Sigmoid colon (tissue), 7 donors: ENCODE measurements around the gene ZNF497. TPM values are rescaled to one million over a fixed set of nuclear protein-coding genes. Genes with fewer than 3 reads are reported as not detected.

ENCODE experiments used
- DNase-seq: peaks from one replicate; pipeline ENCODE4 v3.0.0-alpha.2; 2019
- H3K27ac ChIP-seq, 4 donors: fragments of 200-600 bp; sonication (generic); one replicate each; pipeline ENCODE4 v1.5.1; 2016 to 2019; ENCODE audit warnings: mild to moderate bottlenecking in 1 of 4
- H3K27me3 ChIP-seq, 3 donors: fragments of 200-600 bp; sonication (generic); one replicate each; pipeline ENCODE4 v1.5.1; 2019; ENCODE audit warnings: mild to moderate bottlenecking in 1 of 3
- H3K36me3 ChIP-seq, 4 donors: fragments of 200-600 bp; sonication (generic); one replicate each; pipeline ENCODE4 v1.5.1; 2016 to 2019
- H3K4me1 ChIP-seq, 4 donors: fragments of 200-600 bp; sonication (generic); one replicate each; pipeline ENCODE4 v1.5.1; 2017 to 2019
- H3K4me3 ChIP-seq, 4 donors: fragments of 200-600 bp; sonication (generic); one replicate each; pipeline ENCODE4 v1.5.1; 2017 to 2019; ENCODE audit warnings: mild to moderate bottlenecking in 2 of 4, moderate library complexity in 1 of 4
- H3K9me3 ChIP-seq, 4 donors: fragments of 200-600 bp in 3 of 4; sonication (generic) in 3 of 4; one replicate each; pipeline versions ENCODE4 v1.5.1 to v1.6.1; 2013 to 2019
- CTCF ChIP-seq, 4 experiments: fragments of 450-650 bp in 3 of 4; fragments of 200-600 bp in 1 of 4; IDR thresholded peaks; one replicate each; pipeline ENCODE4 v1.5.1; 2016 to 2019; ENCODE audit warnings: antibody characterized with exemption in 4 of 4, mild to moderate bottlenecking in 3 of 4, moderate library complexity in 2 of 4
- EP300 ChIP-seq, 4 donors: sonication (generic); formaldehyde crosslinking; IDR thresholded peaks; one replicate each; pipeline ENCODE4 v1.6.1; 2017; ENCODE audit warnings: antibody characterized with exemption in 4 of 4
- POLR2A ChIP-seq, 2 donors: fragments of 450-650 bp; IDR thresholded peaks; one replicate each; pipeline ENCODE4 v1.6.1; 2016; ENCODE audit warnings: antibody characterized with exemption in 2 of 2, mild to moderate bottlenecking in 2 of 2, moderate library complexity in 2 of 2
- POLR2AphosphoS5 ChIP-seq, 4 donors: sonication (generic); formaldehyde crosslinking; IDR thresholded peaks; one replicate each; pipeline ENCODE4 v1.6.1; 2017; ENCODE audit warnings: antibody characterized with exemption in 4 of 4
- WGBS, 2 donors: extraction: QIAGEN DNeasy Blood & Tissue Kit; methylation state at CpG; one replicate each; pipeline ENCODE4 v1.1.7; 2013; 5-methylcytosine and 5-hydroxymethylcytosine counted together
- intact Hi-C: fragments of 100-400 bp; cut with DNase I; formaldehyde crosslinking; loops from one replicate; pipeline ENCODE4 v1.15.1; 2023
- polyA plus RNA-seq, 3 donors: library from polyadenylated mRNA; stranded (reverse); fragments of 200-250 nt; gene quantifications; one replicate each; pipeline ENCODE4 v1.2.3, GENCODE V29; 2013
- total RNA-seq, 4 donors: library from RNA; depleted of rRNA; stranded (reverse); fragments of >200 nt; gene quantifications; one replicate each; pipeline ENCODE4 v1.1.0, GENCODE V29; 2016
- donor health status: healthy with polysubstance abuse.
- donor health status: Bipolar disorder and iron deficiency.
- donor health status: healthy.

ZNF497 gene
- total and polyA plus RNA-seq, 7 donors = 0.28 to 0.79 (median 0.48) TPM; not detected in 1

DNA sequence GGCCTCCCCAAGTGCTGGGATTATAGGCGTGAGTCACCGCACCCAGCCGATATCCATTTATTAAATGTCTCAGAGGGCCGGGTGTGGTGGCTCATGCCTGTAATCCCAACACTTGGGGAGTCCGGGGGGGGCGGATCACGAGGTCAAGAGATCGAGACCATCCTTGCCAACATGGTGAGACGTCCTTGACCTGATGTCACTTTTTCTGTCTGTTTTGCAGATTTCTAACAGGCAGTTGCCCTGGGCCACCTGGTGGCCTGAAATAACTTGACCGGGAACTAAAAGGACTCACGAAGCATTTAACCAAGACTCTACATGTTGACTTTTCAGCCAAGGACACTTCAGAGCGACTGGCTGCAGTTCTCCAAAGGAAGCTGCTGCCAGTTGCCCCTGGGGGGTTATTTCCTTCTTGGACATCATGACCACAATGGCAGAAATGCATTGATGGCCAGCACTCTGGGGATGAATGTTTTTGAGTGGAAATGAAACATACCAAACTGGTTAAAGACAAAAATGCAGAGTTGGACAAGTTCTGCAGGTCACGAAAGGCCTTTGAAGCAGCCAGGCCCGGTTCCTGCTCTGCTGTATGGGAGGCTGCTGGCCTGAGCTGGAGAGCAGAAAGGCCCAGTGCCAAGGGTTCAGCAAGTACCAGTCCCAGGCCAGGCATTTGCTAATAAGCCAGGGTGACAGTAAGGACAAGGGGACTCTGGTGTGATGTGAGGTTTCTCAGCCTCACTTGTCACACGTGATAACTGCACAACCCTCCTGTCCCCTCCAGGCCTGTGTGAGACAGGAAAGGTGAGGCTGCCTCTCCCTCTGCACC, 10.0 kb upstream of the ZNF497 start:
- intact Hi-C loops = no loop called here
- no peak for TF ChIP-seq EP300 (IDR thresholded peaks at IDR 0.05)
- TF ChIP-seq POLR2AphosphoS5 (IDR thresholded peaks at IDR 0.05) = no peak
- no peak for TF ChIP-seq POLR2A (IDR thresholded peaks at IDR 0.05)
- no peak for TF ChIP-seq CTCF (IDR thresholded peaks at IDR 0.05)
- Histone ChIP-seq H3K27me3 (peaks cover 0 to 8% (median 2%) of the 10 kb centered on the region in 3 donors), H3K4me1 (no peaks in the 10 kb centered on the region), H3K27ac (no peak overlapping the region), H3K9me3 (no peaks in the 10 kb centered on the region), H3K36me3 (no peaks in the 10 kb centered on the region), H3K4me3 (no peak overlapping the region)
- WGBS, 2 donors = 82 to 87% methylated on average over 15 of the region's 15 CpGs
- no peak for DNase-seq

- Histone ChIP-seq H3K4me3 (no peak overlapping the region), H3K36me3 (no peaks in the 10 kb centered on the region), H3K9me3 (no peaks in the 10 kb centered on the region), H3K4me1 (no peaks in the 10 kb centered on the region), H3K27ac (no peak overlapping the region), H3K27me3 (peaks cover 0 to 18% (median 13%) of the 10 kb centered on the region in 3 donors)
- no peak for DNase-seq
- WGBS, 2 donors = 91 to 95% methylated on average over 68 of the region's 68 CpGs
- TF ChIP-seq CTCF (IDR thresholded peaks at IDR 0.05) (no peak), POLR2AphosphoS5 (IDR thresholded peaks at IDR 0.05) (no peak)
- intact Hi-C loops = no loop called here
These were observed 6.2 kb upstream of the ZNF497 start for GRCh38 chr19:58368561-58369360.

GRCh38 chr19:58367698-58368454, 5.3 kb upstream of the ZNF497 start:
- TF ChIP-seq CTCF (IDR thresholded peaks at IDR 0.05) (no peak), POLR2A (IDR thresholded peaks at IDR 0.05) (no peak), POLR2AphosphoS5 (IDR thresholded peaks at IDR 0.05) (no peak), EP300 (IDR thresholded peaks at IDR 0.05) (no peak)
- Histone ChIP-seq H3K27me3 (peaks cover 0 to 18% (median 13%) of the 10 kb centered on the region in 3 donors), H3K4me3 (no peak overlapping the region)

GRCh38 chr19:58366585-58367430, 4.3 kb upstream of the ZNF497 start:
- peaks cover 0 to 18% (median 13%) of the 10 kb centered on the region in 3 donors for H3K27me3 ChIP-seq
- no peaks in the 10 kb centered on the region for H3K36me3 ChIP-seq
- WGBS, 2 donors = 92 to 95% methylated on average over 32 of the region's 32 CpGs
- intact Hi-C loops = no loop called here
- H3K4me3 ChIP-seq = no peak overlapping the region
- no peak for DNase-seq
- H3K4me1 ChIP-seq = peaks cover 0 to 2% (median under 1%) of the 10 kb centered on the region in 4 donors
- no peaks in the 10 kb centered on the region for H3K9me3 ChIP-seq
- TF ChIP-seq POLR2A (IDR thresholded peaks at IDR 0.05) = no peak
- no peak for TF ChIP-seq POLR2AphosphoS5 (IDR thresholded peaks at IDR 0.05)
- no peak for TF ChIP-seq EP300 (IDR thresholded peaks at IDR 0.05)
- TF ChIP-seq CTCF (IDR thresholded peaks at IDR 0.05) = no peak
- H3K27ac ChIP-seq = no peak overlapping the region

More at GRCh38 chr19:58367698-58368454, 5.3 kb upstream of the ZNF497 start:
- no peaks in the 10 kb centered on the region for H3K9me3 ChIP-seq
- H3K4me1 ChIP-seq = no peaks in the 10 kb centered on the region
- no peaks in the 10 kb centered on the region for H3K36me3 ChIP-seq
- 73 to 91% methylated on average over 106 of the region's 106 CpGs for WGBS, 2 donors
- DNase-seq = no peak
- no peak overlapping the region for H3K27ac ChIP-seq
- intact Hi-C loops = no loop called here
